ENCODE data around the gene ZNF585A.
"Not testable (repeated sequence)": the region's sequence is repeated elsewhere in the genome, so short reads cannot be mapped to it uniquely, and the experiment has no call there.

DNA sequence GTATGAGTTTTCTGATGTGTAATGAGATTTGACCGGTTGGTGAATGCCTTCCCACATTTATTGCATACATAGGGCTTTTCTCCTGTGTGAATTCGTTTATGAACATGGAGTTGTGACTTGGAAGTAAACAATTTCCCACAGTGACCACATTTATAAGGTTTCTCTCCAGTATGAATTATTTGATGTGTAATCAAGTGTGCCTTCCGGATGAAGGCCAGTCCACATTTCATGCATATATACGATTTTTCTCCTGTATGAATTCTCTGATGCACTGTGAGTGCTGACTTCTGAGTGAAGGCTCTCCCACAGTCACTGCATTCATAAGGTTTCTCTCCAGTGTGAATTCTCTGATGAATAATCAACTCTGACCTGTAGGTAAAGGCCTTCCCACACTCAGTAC lies 13.6 kb upstream of the ZNF585A start:
- TF ChIP-seq, protein P1, sequence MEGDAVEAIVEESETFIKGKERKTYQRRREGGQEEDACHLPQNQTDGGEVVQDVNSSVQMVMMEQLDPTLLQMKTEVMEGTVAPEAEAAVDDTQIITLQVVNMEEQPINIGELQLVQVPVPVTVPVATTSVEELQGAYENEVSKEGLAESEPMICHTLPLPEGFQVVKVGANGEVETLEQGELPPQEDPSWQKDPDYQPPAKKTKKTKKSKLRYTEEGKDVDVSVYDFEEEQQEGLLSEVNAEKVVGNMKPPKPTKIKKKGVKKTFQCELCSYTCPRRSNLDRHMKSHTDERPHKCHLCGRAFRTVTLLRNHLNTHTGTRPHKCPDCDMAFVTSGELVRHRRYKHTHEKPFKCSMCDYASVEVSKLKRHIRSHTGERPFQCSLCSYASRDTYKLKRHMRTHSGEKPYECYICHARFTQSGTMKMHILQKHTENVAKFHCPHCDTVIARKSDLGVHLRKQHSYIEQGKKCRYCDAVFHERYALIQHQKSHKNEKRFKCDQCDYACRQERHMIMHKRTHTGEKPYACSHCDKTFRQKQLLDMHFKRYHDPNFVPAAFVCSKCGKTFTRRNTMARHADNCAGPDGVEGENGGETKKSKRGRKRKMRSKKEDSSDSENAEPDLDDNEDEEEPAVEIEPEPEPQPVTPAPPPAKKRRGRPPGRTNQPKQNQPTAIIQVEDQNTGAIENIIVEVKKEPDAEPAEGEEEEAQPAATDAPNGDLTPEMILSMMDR (IDR thresholded peaks at IDR 0.05), result not testable (repeated sequence)
- TF ChIP-seq POLR2A (IDR thresholded peaks at IDR 0.05), result not testable (repeated sequence)

Data from body of pancreas (tissue), 4 donors.